Smooth muscle cell of the umbilical artery (primary cell): ENCODE results near the gene NAAA. TPM values are rescaled to one million over a fixed set of nuclear protein-coding genes. Genes with fewer than 3 reads are reported as not detected.

Source experiments
- total RNA-seq: library from RNA; depleted of rRNA; stranded (reverse); fragments of >200 nt; gene quantifications from 2 replicates; pipeline ENCODE4 v1.2.3, GENCODE V29; 2014

NAAA gene
- 35.3 and 82.8 TPM in 2 replicates for total RNA-seq

GRCh38 chr4:75940692-75941253 is at the start of gene NAAA:
TSS of gene NAAA (minus strand) at chr4:75941013. CDS start at chr4:75940949, 64 bp downstream.

GRCh38 chr4:75902352-75902751 is 38.5 kb downstream of the NAAA start, which contains the start of gene PPEF2:
TSS of gene PPEF2 (minus strand) at chr4:75902452. CDS start at chr4:75896325, 6,127 bp downstream.

Other genes starting within 250 kb of the NAAA start
- 204 and 253 TPM in 2 replicates for gene USO1, start 216.4 kb downstream of the NAAA start, total RNA-seq
- gene PPEF2, start 38.6 kb downstream of the NAAA start, total RNA-seq = not detected in 2 replicates
- 34.7 and 43.7 TPM in 2 replicates for gene SDAD1, start 49.9 kb upstream of the NAAA start, total RNA-seq
- gene CXCL9, start 66.5 kb upstream of the NAAA start, total RNA-seq = not detected in 2 replicates
- not detected in 2 replicates for gene CXCL10, start 82.5 kb upstream of the NAAA start, total RNA-seq
- gene CXCL11, start 95.1 kb upstream of the NAAA start, total RNA-seq = not detected in 2 replicates
- gene ART3, start 133.7 kb upstream of the NAAA start, total RNA-seq = not detected in 2 replicates
- gene NUP54, start 207.4 kb upstream of the NAAA start, total RNA-seq = 51.9 and 52.3 TPM in 2 replicates